H9 (cell line): ENCODE data around the gene PPP1R12B. TPM values are rescaled to one million over a fixed set of nuclear protein-coding genes. Genes with fewer than 3 reads are reported as not detected.

ENCODE experiments used
- DNase-seq: peaks from one replicate; pipeline ENCODE4 v3.0.0-alpha.2; 2017
- H2AFZ ChIP-seq: one replicate; pipeline ENCODE4 v1.6.1; 2013; ENCODE audit warnings: mild to moderate bottlenecking, low read length, control low read depth, moderate library complexity
- H2AK5ac ChIP-seq: 2 replicates; pipeline ENCODE4 v1.6.1; 2013; ENCODE audit warnings: low read length, control low read depth, mixed read lengths; ENCODE audit not compliant: insufficient read length
- H2BK120ac ChIP-seq: one replicate; pipeline ENCODE4 v1.6.1; 2013; ENCODE audit warnings: low read depth, mild to moderate bottlenecking, low read length, control low read depth, inconsistent platforms; ENCODE audit not compliant: poor library complexity, severe bottlenecking
- H2BK12ac ChIP-seq: 2 replicates; pipeline ENCODE4 v1.6.1; 2013; ENCODE audit warnings: low read length, control low read depth, mixed read lengths, low read depth; ENCODE audit not compliant: insufficient read length
- H2BK15ac ChIP-seq: 2 replicates; pipeline ENCODE4 v1.6.1; 2013; ENCODE audit warnings: low read depth, low read length, control low read depth
- H2BK20ac ChIP-seq: one replicate; pipeline ENCODE4 v1.6.1; 2013; ENCODE audit warnings: low read depth, mild to moderate bottlenecking, low read length, control low read depth, inconsistent platforms; ENCODE audit not compliant: poor library complexity, severe bottlenecking
- H2BK5ac ChIP-seq: 2 replicates; pipeline ENCODE4 v1.6.1; 2013; ENCODE audit warnings: low read length, control low read depth, mixed read lengths; ENCODE audit not compliant: insufficient read length
- H3K14ac ChIP-seq: 2 replicates; pipeline ENCODE4 v1.6.1; 2013; ENCODE audit warnings: low read length, control low read depth; ENCODE audit not compliant: insufficient read depth
- H3K18ac ChIP-seq: 2 replicates; pipeline ENCODE4 v1.6.1; 2013; ENCODE audit warnings: low read depth, mild to moderate bottlenecking, mixed read lengths, low read length, control low read depth; ENCODE audit not compliant: insufficient read length
- H3K23ac ChIP-seq: 2 replicates; pipeline ENCODE4 v1.6.1; 2013; ENCODE audit warnings: low read length, control low read depth, mixed read lengths, low read depth; ENCODE audit not compliant: insufficient read length
- H3K23me2 ChIP-seq: 2 replicates; pipeline ENCODE4 v1.6.1; 2013; ENCODE audit warnings: low read depth, mild to moderate bottlenecking, mixed read lengths, low read length, control low read depth; ENCODE audit not compliant: insufficient read length, poor library complexity, severe bottlenecking
- H3K27ac ChIP-seq: 2 replicates; pipeline ENCODE4 v1.5.1; 2013; ENCODE audit warnings: low read length, control low read depth, mixed read lengths, low read depth; ENCODE audit not compliant: insufficient read length
- H3K27me3 ChIP-seq: 2 replicates; pipeline ENCODE4 v1.6.1; 2013; ENCODE audit warnings: low read length, control low read depth, inconsistent platforms; ENCODE audit not compliant: insufficient read depth
- H3K4ac ChIP-seq: 2 replicates; pipeline ENCODE4 v1.6.1; 2013; ENCODE audit warnings: low read depth, mild to moderate bottlenecking, control low read depth, inconsistent platforms, low read length, moderate library complexity
- H3K4me1 ChIP-seq: 2 replicates; pipeline ENCODE4 v1.6.1; 2013; ENCODE audit warnings: low read length, control low read depth, inconsistent platforms; ENCODE audit not compliant: insufficient read depth
- H3K4me2 ChIP-seq: 2 replicates; pipeline ENCODE4 v1.6.1; 2013; ENCODE audit warnings: low read length, control low read depth, mixed read lengths; ENCODE audit not compliant: insufficient read length, insufficient read depth
- H3K56ac ChIP-seq: 2 replicates; pipeline ENCODE4 v1.6.1; 2013; ENCODE audit warnings: low read depth, mild to moderate bottlenecking, mixed read lengths, low read length, control low read depth; ENCODE audit not compliant: insufficient read length
- H3K79me1 ChIP-seq: 2 replicates; pipeline ENCODE4 v1.6.1; 2013; ENCODE audit warnings: low read depth, mild to moderate bottlenecking, moderate library complexity, low read length, control low read depth, inconsistent platforms; ENCODE audit not compliant: insufficient read depth, poor library complexity, severe bottlenecking
- H3K79me2 ChIP-seq: 2 replicates; pipeline ENCODE4 v1.6.1; 2013; ENCODE audit warnings: low read length, control low read depth, inconsistent platforms; ENCODE audit not compliant: insufficient read depth
- H3K9ac ChIP-seq: 2 replicates; pipeline ENCODE4 v1.6.1; 2013; ENCODE audit warnings: low read length, control low read depth, mixed read lengths; ENCODE audit not compliant: insufficient read length; ENCODE audit errors: extremely low read depth
- H3K9me3 ChIP-seq: one replicate; pipeline ENCODE4 v1.6.1; 2013; ENCODE audit warnings: low read depth, low read length, inconsistent platforms; ENCODE audit not compliant: control insufficient read depth
- H3T11ph ChIP-seq: one replicate; pipeline ENCODE4 v1.6.1; 2013; ENCODE audit warnings: mild to moderate bottlenecking, low read length, control low read depth, inconsistent platforms
- H4K20me1 ChIP-seq: one replicate; pipeline ENCODE4 v1.6.1; 2013; ENCODE audit not compliant: control insufficient read depth, insufficient read length, insufficient read depth
- H4K5ac ChIP-seq: 2 replicates; pipeline ENCODE4 v1.6.1; 2013; ENCODE audit warnings: low read depth, mild to moderate bottlenecking, mixed read lengths, low read length, control low read depth; ENCODE audit not compliant: insufficient read length
- H4K8ac ChIP-seq: replicated peaks from 2 replicates; pipeline ENCODE4 v1.6.1; 2013; ENCODE audit warnings: low read length, control low read depth, mixed read lengths, low read depth; ENCODE audit not compliant: insufficient read length
- H4K91ac ChIP-seq: 2 replicates; pipeline ENCODE4 v1.6.1; 2013; ENCODE audit warnings: low read depth, mild to moderate bottlenecking, moderate library complexity, mixed read lengths, low read length, control low read depth; ENCODE audit not compliant: insufficient read length
- H3K27ac Mint-ChIP-seq, 3 experiments: 2 replicates in 2 of 3; 3 replicates in 1 of 3; pipeline ENCODE4 v1.8.0; 2020 to 2021; ENCODE audit warnings: mixed read lengths in 3 of 3, mild to moderate bottlenecking in 1 of 3, moderate library complexity in 1 of 3
- H3K27me3 Mint-ChIP-seq: 2 replicates; pipeline ENCODE4 v1.8.0; 2021; ENCODE audit warnings: low read depth, mild to moderate bottlenecking, moderate library complexity, mixed read lengths
- H3K36me3 Mint-ChIP-seq, 3 experiments: 2 replicates in 2 of 3; 3 replicates in 1 of 3; pipeline ENCODE4 v1.8.0; 2020 to 2021; ENCODE audit warnings: low read depth in 3 of 3, mixed read lengths in 3 of 3; ENCODE audit not compliant: insufficient read depth in 1 of 3
- H3K4me1 Mint-ChIP-seq, 2 experiments: 2 replicates each; pipeline ENCODE4 v1.8.0; 2020; ENCODE audit warnings: mixed read lengths in 2 of 2
- H3K4me3 Mint-ChIP-seq, 2 experiments: 2 replicates in 1 of 2; 3 replicates in 1 of 2; pipeline ENCODE4 v1.8.0; 2020 to 2021; ENCODE audit warnings: mild to moderate bottlenecking in 2 of 2, mixed read lengths in 2 of 2, moderate library complexity in 1 of 2
- H3K9me3 Mint-ChIP-seq, 2 experiments: 2 replicates in 1 of 2; 3 replicates in 1 of 2; pipeline ENCODE4 v1.8.0; 2020; ENCODE audit warnings: mild to moderate bottlenecking in 2 of 2, mixed read lengths in 2 of 2, moderate library complexity in 1 of 2
- WGBS: extraction: QIAGEN DNeasy Blood & Tissue Kit; methylation state at CpG from one replicate; pipeline ENCODE4 v1.1.7; 2013; ENCODE audit warnings: missing lambda C conversion rate, low lambda C conversion rate, mixed read lengths; ENCODE audit not compliant: insufficient read length; ENCODE audit errors: extremely low coverage; 5-methylcytosine and 5-hydroxymethylcytosine counted together
- total RNA-seq: library from RNA; stranded (reverse); gene quantifications from 2 replicates; pipeline ENCODE4 v1.2.1, GENCODE V29; 2021
- TF ChIP-seq, protein P1 (sequence below): fragments of 200-600 bp; sonication (generic); conservative IDR thresholded peaks from 3 replicates; pipeline ENCODE4 v1.8.0; 2021; ENCODE audit warnings: antibody characterized with exemption, mild to moderate bottlenecking

Gene PPP1R12B
- total RNA-seq, 1 experiment from 2014 or later, result 12.9 TPM

DNA sequence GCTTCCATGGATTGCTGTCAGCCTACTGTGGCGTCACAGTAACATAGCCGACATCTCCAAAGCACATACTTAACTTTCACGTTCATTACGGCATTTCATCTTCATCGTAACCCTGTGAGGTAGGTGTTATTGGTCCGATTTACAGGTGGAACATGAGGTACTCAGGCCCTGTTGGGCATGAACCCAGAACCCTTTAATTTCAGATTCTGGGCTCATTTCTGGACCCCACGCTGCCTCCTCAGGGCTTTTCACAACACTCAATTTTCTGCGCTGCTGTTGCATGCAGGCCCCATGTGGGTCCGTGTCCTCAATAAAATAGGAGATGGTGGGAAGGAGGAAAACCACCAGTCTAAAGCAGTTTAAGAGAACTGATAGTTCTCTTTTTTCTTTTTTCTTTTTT, 46.3 kb upstream of the PPP1R12B start:
- WGBS, result no CpG with 5 or more reads among the region's 9 CpGs
- Histone ChIP-seq H3T11ph (no peak overlapping the region), H3K79me2 (no peaks in the 10 kb centered on the region), H2BK15ac (no peak overlapping the region), H3K4ac (no peak overlapping the region), H3K23ac (no peak overlapping the region), H3K14ac (no peak overlapping the region), H3K27ac (no peak overlapping the region), H3K9ac (no peak overlapping the region), H3K79me1 (no peaks in the 10 kb centered on the region), H3K4me2 (no peak overlapping the region), H4K20me1 (no peaks in the 10 kb centered on the region), H3K23me2 (no peaks in the 10 kb centered on the region), H3K4me1 (no peaks in the 10 kb centered on the region), H3K18ac (no peak overlapping the region), H2AFZ (no peak overlapping the region), H3K9me3 (no peaks in the 10 kb centered on the region), H4K8ac (no peak overlapping the region), H4K91ac (no peak overlapping the region), H3K27me3 (no peaks in the 10 kb centered on the region), H2BK120ac (no peak overlapping the region), H2AK5ac (no peak overlapping the region), H2BK5ac (no peak overlapping the region), H2BK20ac (no peak overlapping the region), H2BK12ac (no peak overlapping the region), H3K56ac (no peak overlapping the region), H4K5ac (no peak overlapping the region)
- no peak for DNase-seq
- Mint-ChIP-seq H3K9me3 (no peaks in the 10 kb centered on the region), H3K27ac (no peak overlapping the region), H3K27me3 (no peaks in the 10 kb centered on the region; the same call in 1 of the 2 replicates), H3K4me3 (no peak overlapping the region), H3K36me3 (no peaks in the 10 kb centered on the region), H3K4me1 (no peaks in the 10 kb centered on the region)
- TF ChIP-seq, protein P1, sequence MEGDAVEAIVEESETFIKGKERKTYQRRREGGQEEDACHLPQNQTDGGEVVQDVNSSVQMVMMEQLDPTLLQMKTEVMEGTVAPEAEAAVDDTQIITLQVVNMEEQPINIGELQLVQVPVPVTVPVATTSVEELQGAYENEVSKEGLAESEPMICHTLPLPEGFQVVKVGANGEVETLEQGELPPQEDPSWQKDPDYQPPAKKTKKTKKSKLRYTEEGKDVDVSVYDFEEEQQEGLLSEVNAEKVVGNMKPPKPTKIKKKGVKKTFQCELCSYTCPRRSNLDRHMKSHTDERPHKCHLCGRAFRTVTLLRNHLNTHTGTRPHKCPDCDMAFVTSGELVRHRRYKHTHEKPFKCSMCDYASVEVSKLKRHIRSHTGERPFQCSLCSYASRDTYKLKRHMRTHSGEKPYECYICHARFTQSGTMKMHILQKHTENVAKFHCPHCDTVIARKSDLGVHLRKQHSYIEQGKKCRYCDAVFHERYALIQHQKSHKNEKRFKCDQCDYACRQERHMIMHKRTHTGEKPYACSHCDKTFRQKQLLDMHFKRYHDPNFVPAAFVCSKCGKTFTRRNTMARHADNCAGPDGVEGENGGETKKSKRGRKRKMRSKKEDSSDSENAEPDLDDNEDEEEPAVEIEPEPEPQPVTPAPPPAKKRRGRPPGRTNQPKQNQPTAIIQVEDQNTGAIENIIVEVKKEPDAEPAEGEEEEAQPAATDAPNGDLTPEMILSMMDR, result no peak
